ENCODE data around the gene UGT1A9.

Gene UGT1A9

GRCh38 chr2:233816334-233816733 is 144.6 kb downstream of the UGT1A9 start:
- no peaks in the 10 kb centered on the region for H3K4me1 ChIP-seq (ENCODE audit: control insufficient read depth, low read depth, low read length)
- H3K36me3 ChIP-seq (ENCODE audit: control insufficient read depth, low read depth, low read length) = no peaks in the 10 kb centered on the region
- no peaks in the 10 kb centered on the region for H3K27me3 ChIP-seq (ENCODE audit: control insufficient read depth, insufficient read depth, low read length)
- H3K9me3 ChIP-seq (ENCODE audit: control insufficient read depth, low read depth, low read length) = no peaks in the 10 kb centered on the region
- no peak overlapping the region for H3K9ac ChIP-seq (ENCODE audit: low read length)
- no peak overlapping the region for H3K4me3 ChIP-seq (ENCODE audit: low read length)
- H3K27ac ChIP-seq (ENCODE audit: low read length) = no peak overlapping the region

DNA sequence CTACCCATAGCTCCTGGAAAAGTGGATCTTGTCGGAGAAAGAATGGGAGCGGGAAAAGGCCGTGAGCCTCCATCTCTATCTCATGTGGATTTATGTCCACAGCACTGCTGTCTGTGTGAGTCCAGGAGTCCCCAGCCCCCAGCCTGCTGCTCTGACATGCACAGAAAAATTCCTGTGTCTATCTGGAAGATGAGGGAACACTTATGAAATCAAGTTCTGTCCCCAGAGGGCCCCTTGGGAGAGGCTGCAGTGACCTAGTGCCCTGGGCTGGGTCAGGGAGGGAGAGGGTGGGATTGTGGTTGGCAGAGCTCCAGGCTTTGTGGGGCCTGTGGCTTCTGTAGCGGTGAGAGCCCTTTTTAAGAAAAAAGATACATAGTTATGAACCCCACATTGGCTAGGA is 145.1 kb downstream of the UGT1A9 start:
- no peaks in the 10 kb centered on the region for H3K36me3 ChIP-seq (ENCODE audit: control insufficient read depth, low read depth, low read length)
- no peaks in the 10 kb centered on the region for H3K4me1 ChIP-seq (ENCODE audit: control insufficient read depth, low read depth, low read length)
- no peak overlapping the region for H3K4me3 ChIP-seq (ENCODE audit: low read length)
- H3K9ac ChIP-seq (ENCODE audit: low read length) = no peak overlapping the region
- H3K9me3 ChIP-seq (ENCODE audit: control insufficient read depth, low read depth, low read length) = no peaks in the 10 kb centered on the region
- no peaks in the 10 kb centered on the region for H3K27me3 ChIP-seq (ENCODE audit: control insufficient read depth, insufficient read depth, low read length)
- H3K27ac ChIP-seq (ENCODE audit: low read length) = no peak overlapping the region

- H3K27me3 ChIP-seq (ENCODE audit: control insufficient read depth, insufficient read depth, low read length) = no peaks in the 10 kb centered on the region
- H3K4me1 ChIP-seq (ENCODE audit: control insufficient read depth, low read depth, low read length) = no peaks in the 10 kb centered on the region
- no peak overlapping the region for H3K27ac ChIP-seq (ENCODE audit: low read length)
- no peaks in the 10 kb centered on the region for H3K36me3 ChIP-seq (ENCODE audit: control insufficient read depth, low read depth, low read length)
- no peak overlapping the region for H3K4me3 ChIP-seq (ENCODE audit: low read length)
- H3K9ac ChIP-seq (ENCODE audit: low read length) = no peak overlapping the region
- no peaks in the 10 kb centered on the region for H3K9me3 ChIP-seq (ENCODE audit: control insufficient read depth, low read depth, low read length)
Observed at GRCh38 chr2:233817361-233817911, 145.7 kb downstream of the UGT1A9 start.

- Histone ChIP-seq H3K27me3 (ENCODE audit: control insufficient read depth, insufficient read depth, low read length) (no peaks in the 10 kb centered on the region), H3K36me3 (ENCODE audit: control insufficient read depth, low read depth, low read length) (no peaks in the 10 kb centered on the region), H3K4me3 (ENCODE audit: low read length) (no peak overlapping the region), H3K9ac (ENCODE audit: low read length) (no peak overlapping the region), H3K9me3 (ENCODE audit: control insufficient read depth, low read depth, low read length) (no peaks in the 10 kb centered on the region), H3K4me1 (ENCODE audit: control insufficient read depth, low read depth, low read length) (no peaks in the 10 kb centered on the region), H3K27ac (ENCODE audit: low read length) (no peak overlapping the region)
Observed at GRCh38 chr2:233817995-233818638, 146.4 kb downstream of the UGT1A9 start.

- H3K9ac ChIP-seq (ENCODE audit: low read length) = no peak overlapping the region
- H3K36me3 ChIP-seq (ENCODE audit: control insufficient read depth, low read depth, low read length) = no peaks in the 10 kb centered on the region
- no peak overlapping the region for H3K27ac ChIP-seq (ENCODE audit: low read length)
- H3K4me3 ChIP-seq (ENCODE audit: low read length) = no peak overlapping the region
- no peaks in the 10 kb centered on the region for H3K27me3 ChIP-seq (ENCODE audit: control insufficient read depth, insufficient read depth, low read length)
- no peaks in the 10 kb centered on the region for H3K4me1 ChIP-seq (ENCODE audit: control insufficient read depth, low read depth, low read length)
- no peaks in the 10 kb centered on the region for H3K9me3 ChIP-seq (ENCODE audit: control insufficient read depth, low read depth, low read length)
Observed at GRCh38 chr2:233818639-233819621, 147.2 kb downstream of the UGT1A9 start.

- no peaks in the 10 kb centered on the region for H3K4me1 ChIP-seq (ENCODE audit: control insufficient read depth, low read depth, low read length)
- H3K27ac ChIP-seq (ENCODE audit: low read length) = no peak overlapping the region
- no peaks in the 10 kb centered on the region for H3K27me3 ChIP-seq (ENCODE audit: control insufficient read depth, insufficient read depth, low read length)
- H3K4me3 ChIP-seq (ENCODE audit: low read length) = no peak overlapping the region
- no peaks in the 10 kb centered on the region for H3K9me3 ChIP-seq (ENCODE audit: control insufficient read depth, low read depth, low read length)
- H3K36me3 ChIP-seq (ENCODE audit: control insufficient read depth, low read depth, low read length) = no peaks in the 10 kb centered on the region
- H3K9ac ChIP-seq (ENCODE audit: low read length) = no peak overlapping the region
Observed at GRCh38 chr2:233819884-233820773, 148.4 kb downstream of the UGT1A9 start.

DNA sequence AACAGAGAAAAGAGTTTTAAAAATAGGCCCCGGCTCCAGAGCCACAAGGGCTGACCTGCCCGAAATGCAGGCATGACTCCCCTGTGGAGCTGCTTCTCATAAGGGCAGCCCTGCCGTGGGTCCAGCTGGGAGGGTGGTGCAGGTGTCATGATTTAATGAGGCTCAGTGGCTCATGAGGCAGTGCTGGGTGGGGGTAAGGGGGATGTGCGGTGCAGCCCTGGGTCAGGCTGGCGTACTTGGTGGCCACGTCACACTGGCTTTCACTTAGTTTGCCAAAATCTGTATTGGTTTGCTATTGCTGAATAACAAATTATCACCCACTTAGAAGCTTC is 149.0 kb downstream of the UGT1A9 start:
- Histone ChIP-seq H3K36me3 (ENCODE audit: control insufficient read depth, low read depth, low read length) (no peaks in the 10 kb centered on the region), H3K27ac (ENCODE audit: low read length) (no peak overlapping the region), H3K4me3 (ENCODE audit: low read length) (no peak overlapping the region), H3K4me1 (ENCODE audit: control insufficient read depth, low read depth, low read length) (no peaks in the 10 kb centered on the region), H3K9me3 (ENCODE audit: control insufficient read depth, low read depth, low read length) (no peaks in the 10 kb centered on the region), H3K9ac (ENCODE audit: low read length) (no peak overlapping the region), H3K27me3 (ENCODE audit: control insufficient read depth, insufficient read depth, low read length) (no peaks in the 10 kb centered on the region)

- Histone ChIP-seq H3K27me3 (ENCODE audit: control insufficient read depth, insufficient read depth, low read length) (no peaks in the 10 kb centered on the region), H3K9ac (ENCODE audit: low read length) (no peak overlapping the region), H3K36me3 (ENCODE audit: control insufficient read depth, low read depth, low read length) (no peaks in the 10 kb centered on the region), H3K27ac (ENCODE audit: low read length) (no peak overlapping the region), H3K9me3 (ENCODE audit: control insufficient read depth, low read depth, low read length) (no peaks in the 10 kb centered on the region), H3K4me1 (ENCODE audit: control insufficient read depth, low read depth, low read length) (no peaks in the 10 kb centered on the region), H3K4me3 (ENCODE audit: low read length) (no peak overlapping the region)
Observed at GRCh38 chr2:233821196-233821595, 149.5 kb downstream of the UGT1A9 start.

GRCh38 chr2:233821709-233822100 is 150.0 kb downstream of the UGT1A9 start:
- Histone ChIP-seq H3K9me3 (ENCODE audit: control insufficient read depth, low read depth, low read length) (no peaks in the 10 kb centered on the region), H3K4me1 (ENCODE audit: control insufficient read depth, low read depth, low read length) (no peaks in the 10 kb centered on the region), H3K27me3 (ENCODE audit: control insufficient read depth, insufficient read depth, low read length) (no peaks in the 10 kb centered on the region), H3K36me3 (ENCODE audit: control insufficient read depth, low read depth, low read length) (no peaks in the 10 kb centered on the region), H3K4me3 (ENCODE audit: low read length) (no peak overlapping the region), H3K9ac (ENCODE audit: low read length) (no peak overlapping the region), H3K27ac (ENCODE audit: low read length) (no peak overlapping the region)

- Histone ChIP-seq H3K27ac (ENCODE audit: low read length) (no peak overlapping the region), H3K27me3 (ENCODE audit: control insufficient read depth, insufficient read depth, low read length) (no peaks in the 10 kb centered on the region), H3K4me1 (ENCODE audit: control insufficient read depth, low read depth, low read length) (no peaks in the 10 kb centered on the region), H3K36me3 (ENCODE audit: control insufficient read depth, low read depth, low read length) (no peaks in the 10 kb centered on the region), H3K9ac (ENCODE audit: low read length) (no peak overlapping the region), H3K4me3 (ENCODE audit: low read length) (no peak overlapping the region), H3K9me3 (ENCODE audit: control insufficient read depth, low read depth, low read length) (no peaks in the 10 kb centered on the region)
Observed at GRCh38 chr2:233822101-233822771, 150.5 kb downstream of the UGT1A9 start.

All from iPS-18a (cell line).